Epithelial cell of prostate (primary cell): Measurements from ENCODE around the gene ACADS.

ENCODE experiments used
- DNase-seq: peaks from one replicate; pipeline ENCODE4 v3.0.0-alpha.2; 2011; ENCODE audit warnings: low read depth, low spot score
- H3K27ac ChIP-seq: fragments of 450-650 bp; 2 replicates; pipeline ENCODE4 v1.5.1; 2017; ENCODE audit warnings: mild to moderate bottlenecking

ACADS gene, protein sequence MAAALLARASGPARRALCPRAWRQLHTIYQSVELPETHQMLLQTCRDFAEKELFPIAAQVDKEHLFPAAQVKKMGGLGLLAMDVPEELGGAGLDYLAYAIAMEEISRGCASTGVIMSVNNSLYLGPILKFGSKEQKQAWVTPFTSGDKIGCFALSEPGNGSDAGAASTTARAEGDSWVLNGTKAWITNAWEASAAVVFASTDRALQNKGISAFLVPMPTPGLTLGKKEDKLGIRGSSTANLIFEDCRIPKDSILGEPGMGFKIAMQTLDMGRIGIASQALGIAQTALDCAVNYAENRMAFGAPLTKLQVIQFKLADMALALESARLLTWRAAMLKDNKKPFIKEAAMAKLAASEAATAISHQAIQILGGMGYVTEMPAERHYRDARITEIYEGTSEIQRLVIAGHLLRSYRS

GRCh38 chr12:120725659-120726509 is at the start of gene ACADS:
ACADS (plus strand) TSS chr12:120725826; CDS start chr12:120725886, 60 bp downstream.
- no peak within 1 kb of the TSS for H3K27ac ChIP-seq
- DNase-seq: no peak

DNA sequence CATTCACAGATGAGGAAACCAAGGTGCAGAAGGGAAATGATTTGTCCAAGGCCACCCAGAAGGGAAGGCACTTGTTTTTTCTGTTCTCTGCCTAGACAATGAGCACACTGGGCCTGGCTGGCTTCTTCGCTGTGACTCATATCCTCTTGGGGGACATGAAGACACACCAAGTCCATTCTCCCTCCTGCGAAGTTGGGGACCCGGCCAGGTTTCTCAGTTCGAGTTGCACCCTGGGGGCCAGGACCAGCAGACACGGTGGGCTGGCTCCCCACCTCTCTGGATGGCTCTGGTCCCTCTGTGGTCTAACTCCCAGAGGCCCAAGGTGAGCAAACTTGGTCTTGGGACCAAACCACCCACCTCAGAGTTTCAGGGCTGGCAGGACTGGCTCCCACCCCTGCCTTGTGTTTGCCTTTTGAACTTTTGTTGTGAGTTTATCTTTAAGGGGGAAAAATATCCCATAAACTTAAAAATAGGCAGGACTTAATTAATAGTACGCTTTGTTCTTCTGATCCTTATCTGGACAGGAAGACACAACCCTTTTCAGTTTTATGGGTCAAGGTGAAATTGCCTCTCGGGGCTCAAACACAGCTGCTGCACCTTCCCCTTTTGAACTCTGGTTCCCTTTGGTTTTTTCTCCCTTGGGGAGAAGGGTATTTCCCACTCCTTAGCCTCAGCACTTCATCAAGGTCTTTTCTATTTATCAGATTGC is 47.7 kb upstream of the ACADS start:
- no peak for DNase-seq

DNA sequence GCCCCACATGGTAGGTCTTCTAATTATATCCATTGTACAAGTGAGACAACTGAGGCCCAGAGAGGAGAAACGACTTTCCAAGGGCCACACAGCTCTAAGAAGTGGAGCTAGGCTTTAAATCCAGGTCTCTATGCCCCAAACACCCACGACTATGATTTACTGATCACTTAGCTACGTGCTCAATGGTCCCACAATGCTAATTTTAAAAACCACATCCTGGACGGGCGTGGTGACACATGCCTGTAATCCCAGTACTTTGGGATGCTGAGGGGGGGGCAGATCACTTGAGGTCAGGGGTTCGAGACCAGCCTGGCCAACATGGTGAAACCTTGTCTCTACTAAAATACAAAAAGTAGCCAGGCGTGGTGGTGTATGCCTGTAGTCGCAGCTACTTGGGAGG is 47.1 kb upstream of the ACADS start:
- DNase-seq: no peak
- H3K27ac ChIP-seq: peak overlapping the region; percentile 23

More for the DNA sequence above, 47.7 kb upstream of the ACADS start:
- H3K27ac ChIP-seq: peak overlapping the region; percentile 23

DNA sequence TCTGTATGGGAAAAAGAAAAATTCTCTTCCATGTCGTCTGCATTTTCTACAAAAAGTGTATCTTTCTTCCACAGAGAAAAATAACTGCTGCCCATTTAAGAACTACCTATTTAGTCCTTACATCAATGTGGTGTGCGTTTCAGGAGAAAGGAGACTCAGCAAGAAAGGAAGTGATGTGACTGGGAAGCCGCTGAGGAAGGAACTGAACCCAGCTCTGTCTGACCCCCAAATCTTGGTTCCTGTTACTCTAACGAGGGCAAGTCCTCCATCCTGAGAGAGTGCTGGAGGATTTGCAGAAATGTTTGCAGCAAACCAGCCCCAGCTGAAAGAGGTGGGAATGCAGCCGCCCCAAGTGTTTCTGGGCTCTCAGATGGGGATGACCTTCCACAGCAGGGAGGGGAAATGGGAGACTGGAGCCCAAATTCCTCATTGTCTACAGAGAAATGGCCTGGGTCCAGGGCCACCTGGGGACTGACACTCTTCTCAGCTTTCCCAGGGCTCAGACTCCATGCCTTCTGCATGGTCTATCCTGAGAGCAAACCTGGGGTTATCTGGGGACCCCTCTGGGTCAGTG is 45.4 kb upstream of the ACADS start:
- no peak for DNase-seq
- H3K27ac ChIP-seq: no peak overlapping the region

DNA sequence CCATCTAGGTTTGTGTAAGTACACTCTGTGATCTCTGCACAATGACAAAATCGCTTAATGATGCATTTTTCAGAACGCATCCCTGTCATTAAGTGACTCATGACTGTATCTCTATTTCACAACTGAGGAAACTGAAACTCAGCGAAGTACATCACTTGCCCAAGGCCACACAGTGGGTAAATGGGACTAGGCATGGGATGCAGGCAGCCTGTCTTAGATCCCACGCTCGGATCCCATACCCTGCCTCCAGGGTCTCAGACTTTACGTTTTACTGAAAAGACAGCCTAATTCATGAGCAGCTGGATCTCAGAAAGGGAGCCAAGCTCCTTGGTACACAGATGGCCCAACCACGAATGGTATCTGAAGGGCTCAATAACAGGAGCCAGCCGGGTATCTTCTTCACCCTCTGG is 41.1 kb upstream of the ACADS start:
- DNase-seq: peak; percentile 46

GRCh38 chr12:120685522-120685921 is 40.1 kb upstream of the ACADS start:
- DNase-seq: no peak

More for the DNA sequence above, 41.1 kb upstream of the ACADS start:
- no peak overlapping the region for H3K27ac ChIP-seq

GRCh38 chr12:120686151-120686689 is 39.4 kb upstream of the ACADS start:
- DNase-seq: peak; percentile 89
- H3K27ac ChIP-seq: peak overlapping the region; percentile 85

More at GRCh38 chr12:120685522-120685921, 40.1 kb upstream of the ACADS start:
- peak overlapping the region; percentile 85 for H3K27ac ChIP-seq

- peak within 1 kb of the TSS; percentile 85 for H3K27ac ChIP-seq
- peak; percentile 83 for DNase-seq
Measured at GRCh38 chr12:120686690-120687577, 38.7 kb upstream of the ACADS start, which contains the start of gene MLEC. MLEC (plus strand) TSS chr12:120687149; CDS start chr12:120687297, 148 bp downstream.

- DNase-seq: no peak
- H3K27ac ChIP-seq: peak overlapping the region; percentile 85
Measured at GRCh38 chr12:120687578-120688289, 37.9 kb upstream of the ACADS start.

DNA sequence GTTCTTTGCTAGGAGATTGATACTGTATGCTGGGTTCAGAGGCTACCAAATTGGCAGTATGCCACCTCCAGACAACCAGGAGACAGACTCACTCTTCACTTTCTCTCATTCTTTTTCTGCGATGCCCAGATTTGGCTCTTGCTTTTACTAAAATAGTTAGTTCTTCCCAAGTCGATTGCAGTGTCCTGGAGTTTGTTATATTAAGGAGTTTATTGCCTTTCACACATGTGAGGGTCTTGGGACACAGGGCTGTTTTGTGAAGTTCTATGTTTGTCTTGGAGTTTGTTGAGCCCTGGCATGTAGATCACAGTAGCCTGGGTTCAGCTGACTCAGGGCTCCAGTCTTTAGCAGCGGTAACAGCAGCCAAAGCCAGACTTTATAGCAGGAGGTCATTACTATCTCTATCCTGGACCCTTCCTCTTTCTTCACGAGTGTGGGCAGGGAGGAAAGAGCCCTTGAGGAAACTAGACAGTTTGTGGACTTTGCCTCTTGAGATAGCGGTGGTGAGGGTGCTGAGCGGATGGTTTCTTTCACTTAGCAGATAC is 37.0 kb upstream of the ACADS start:
- DNase-seq: no peak
- H3K27ac ChIP-seq: no peak overlapping the region

GRCh38 chr12:120689397-120690082 is 36.1 kb upstream of the ACADS start:
- DNase-seq: no peak
- no peak overlapping the region for H3K27ac ChIP-seq

- no peak overlapping the region for H3K27ac ChIP-seq
- no peak for DNase-seq
Measured at GRCh38 chr12:120690083-120690450, 35.6 kb upstream of the ACADS start.

DNA sequence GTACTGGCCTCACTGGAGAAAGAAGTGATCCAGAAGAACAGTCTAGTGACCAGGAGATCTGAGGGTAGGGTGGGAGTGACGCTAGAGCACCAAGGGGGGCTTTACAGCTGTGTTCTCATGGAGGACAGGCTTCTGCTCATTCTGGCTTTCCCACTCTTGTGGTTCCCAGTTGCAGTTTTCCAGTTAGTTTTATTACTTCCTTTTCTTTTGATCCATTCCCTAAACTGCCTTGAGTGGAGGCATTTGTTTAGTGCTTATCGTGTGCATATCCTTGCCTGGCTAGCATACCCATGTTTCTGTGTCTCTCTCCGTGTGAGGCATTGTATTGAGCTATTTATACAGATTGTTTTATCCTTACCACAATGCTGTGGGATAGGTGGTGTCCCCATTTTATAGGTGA is 34.6 kb upstream of the ACADS start:
- H3K27ac ChIP-seq: no peak overlapping the region
- no peak for DNase-seq

- DNase-seq: no peak
- H3K27ac ChIP-seq: no peak overlapping the region
Measured at GRCh38 chr12:120692524-120693033, 33.0 kb upstream of the ACADS start.

DNA sequence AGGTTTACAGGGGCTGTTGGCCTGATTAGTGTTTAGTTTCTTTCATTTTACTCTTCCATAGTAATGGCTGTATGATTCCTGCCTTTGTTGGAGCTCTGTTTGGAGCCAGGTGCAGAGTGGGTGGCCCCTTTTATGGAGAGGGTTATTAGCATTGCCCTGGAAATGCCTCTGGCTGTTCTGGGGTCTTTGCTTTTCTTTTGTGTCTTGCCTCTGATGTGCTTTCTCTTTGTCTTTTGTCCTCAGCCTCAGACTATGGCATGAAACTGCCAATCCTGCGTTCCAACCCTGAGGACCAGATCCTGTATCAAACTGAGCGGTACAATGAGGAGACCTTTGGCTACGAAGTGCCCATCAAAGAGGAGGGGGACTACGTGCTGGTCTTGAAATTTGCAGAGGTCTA is 31.8 kb upstream of the ACADS start:
- H3K27ac ChIP-seq: no peak overlapping the region
- DNase-seq: no peak

- DNase-seq: no peak
- H3K27ac ChIP-seq: no peak overlapping the region
Measured at GRCh38 chr12:120696626-120697025, 29.0 kb upstream of the ACADS start.

GRCh38 chr12:120697344-120697743 is 28.3 kb upstream of the ACADS start:
- DNase-seq: no peak
- no peak overlapping the region for H3K27ac ChIP-seq
